Measurements from ENCODE around the gene GJC2.
"Not testable (repeated sequence)": the region's sequence is repeated elsewhere in the genome, so short reads cannot be mapped to it uniquely, and the experiment has no call there.

GJC2 gene

DNA sequence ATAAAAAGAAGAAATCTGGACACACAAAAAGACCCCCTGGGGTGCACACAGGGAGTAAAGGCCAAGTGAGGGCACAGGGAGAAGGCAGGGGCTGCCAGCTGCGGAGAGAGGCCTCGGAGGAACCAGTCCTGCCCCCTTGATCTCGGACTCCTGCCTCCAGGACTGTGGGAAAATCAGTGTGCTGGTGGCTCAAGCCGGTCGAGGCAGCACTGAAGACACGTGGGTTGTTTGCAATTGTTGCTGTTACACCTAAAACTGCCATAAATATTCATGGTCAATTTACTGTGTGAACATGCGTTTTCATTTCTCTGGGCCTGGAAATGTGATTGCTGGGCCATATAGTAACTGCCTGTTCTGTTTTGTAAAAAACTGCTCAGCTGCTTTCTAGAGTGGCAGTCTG lies 34.4 kb downstream of the GJC2 start:
- DNase-seq, result no peak

DNA sequence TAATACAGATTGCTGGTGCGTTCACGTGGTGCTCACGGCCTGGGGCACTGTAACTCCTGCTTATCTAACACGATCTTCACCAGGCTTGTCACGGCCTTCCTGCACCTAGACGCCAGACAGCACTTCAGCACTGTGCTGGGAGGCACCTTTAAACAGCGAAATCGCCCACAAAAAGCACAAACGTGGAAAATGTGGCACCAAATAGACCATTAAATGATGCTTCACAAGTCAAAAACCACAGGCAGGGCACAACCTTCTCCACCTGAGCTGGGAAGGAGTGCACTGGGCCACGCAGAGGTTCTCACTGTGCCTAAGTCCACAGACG lies 35.9 kb downstream of the GJC2 start:
- DNase-seq, result no peak

DNA sequence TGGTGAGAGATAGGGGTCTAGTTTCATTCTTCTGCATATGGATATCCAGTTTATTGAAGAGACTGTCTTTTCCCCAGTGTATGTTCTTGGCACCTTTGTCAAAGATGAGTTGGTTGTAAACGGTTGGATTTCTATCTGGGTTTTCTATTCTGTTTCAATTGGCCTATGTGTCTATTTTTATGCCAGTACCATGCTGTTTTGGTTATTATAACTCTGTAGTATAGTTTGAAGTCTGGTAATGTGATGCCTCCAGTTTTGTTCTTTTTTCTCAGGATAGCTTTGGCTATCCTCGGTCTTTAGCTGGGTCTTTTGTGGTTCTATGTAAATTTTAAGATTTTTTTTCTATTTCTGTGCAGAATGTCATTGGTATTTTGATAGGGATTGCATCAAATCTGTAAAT lies 38.5 kb downstream of the GJC2 start:
- not testable (repeated sequence) for DNase-seq

DNA sequence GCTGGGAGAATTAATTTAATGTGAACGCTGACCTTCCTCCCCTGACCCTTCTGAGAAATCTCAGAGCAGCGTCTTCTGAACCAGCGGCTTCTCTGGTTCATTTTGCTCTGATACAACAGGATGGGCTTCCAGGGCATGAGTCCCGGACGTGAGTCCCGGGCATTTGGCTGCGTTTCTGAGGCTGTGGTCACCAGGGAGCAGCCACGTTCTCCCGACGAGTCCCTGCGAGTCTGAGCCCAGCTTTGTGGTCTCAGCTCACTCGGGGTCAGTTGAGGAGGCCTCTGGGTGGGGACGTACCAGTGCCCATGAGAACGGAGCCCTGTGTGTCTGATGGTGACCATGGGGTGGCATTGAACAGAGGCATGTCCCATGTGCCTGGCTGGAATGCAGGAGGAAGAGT lies 40.5 kb downstream of the GJC2 start:
- no peak for DNase-seq

DNA sequence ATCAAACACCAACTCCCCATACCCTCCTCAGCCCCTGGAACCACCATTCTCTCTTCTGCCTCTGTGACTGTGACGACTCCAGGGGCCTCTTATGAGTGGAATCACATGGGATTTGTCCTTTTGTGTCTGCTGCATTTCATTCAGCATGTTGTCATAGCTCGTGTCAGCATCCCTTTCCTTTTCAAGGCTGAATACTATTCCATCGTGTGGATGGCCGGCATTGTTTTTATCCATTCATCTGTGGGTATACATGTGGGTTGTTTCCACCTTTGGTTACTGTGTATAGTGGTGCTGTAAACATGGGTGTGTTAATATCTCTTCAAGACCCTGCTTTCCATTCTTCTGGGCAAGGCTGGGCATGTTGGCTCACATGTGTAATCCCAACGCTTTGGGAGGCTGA lies 41.0 kb downstream of the GJC2 start:
- DNase-seq, result no peak

DNA sequence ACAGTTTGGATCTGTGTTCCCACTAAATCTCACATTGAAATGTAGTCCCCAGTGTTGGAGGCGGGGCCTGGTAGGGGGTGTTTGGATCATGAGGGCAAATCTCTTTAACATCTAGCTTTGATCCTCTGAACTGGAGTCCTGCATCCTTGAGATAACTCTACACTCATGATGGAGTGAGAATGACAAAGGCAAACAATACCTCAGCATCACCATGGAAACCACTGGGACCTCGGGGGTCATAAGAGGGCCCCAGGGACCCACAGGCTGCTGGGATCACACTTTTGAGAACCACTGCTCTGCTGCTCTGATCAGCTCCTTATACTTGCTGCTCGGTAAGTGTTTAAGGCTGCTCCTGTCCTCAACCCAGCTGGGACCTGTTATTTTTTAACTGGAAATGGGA lies 44.7 kb downstream of the GJC2 start:
- DNase-seq, result no peak

DNA sequence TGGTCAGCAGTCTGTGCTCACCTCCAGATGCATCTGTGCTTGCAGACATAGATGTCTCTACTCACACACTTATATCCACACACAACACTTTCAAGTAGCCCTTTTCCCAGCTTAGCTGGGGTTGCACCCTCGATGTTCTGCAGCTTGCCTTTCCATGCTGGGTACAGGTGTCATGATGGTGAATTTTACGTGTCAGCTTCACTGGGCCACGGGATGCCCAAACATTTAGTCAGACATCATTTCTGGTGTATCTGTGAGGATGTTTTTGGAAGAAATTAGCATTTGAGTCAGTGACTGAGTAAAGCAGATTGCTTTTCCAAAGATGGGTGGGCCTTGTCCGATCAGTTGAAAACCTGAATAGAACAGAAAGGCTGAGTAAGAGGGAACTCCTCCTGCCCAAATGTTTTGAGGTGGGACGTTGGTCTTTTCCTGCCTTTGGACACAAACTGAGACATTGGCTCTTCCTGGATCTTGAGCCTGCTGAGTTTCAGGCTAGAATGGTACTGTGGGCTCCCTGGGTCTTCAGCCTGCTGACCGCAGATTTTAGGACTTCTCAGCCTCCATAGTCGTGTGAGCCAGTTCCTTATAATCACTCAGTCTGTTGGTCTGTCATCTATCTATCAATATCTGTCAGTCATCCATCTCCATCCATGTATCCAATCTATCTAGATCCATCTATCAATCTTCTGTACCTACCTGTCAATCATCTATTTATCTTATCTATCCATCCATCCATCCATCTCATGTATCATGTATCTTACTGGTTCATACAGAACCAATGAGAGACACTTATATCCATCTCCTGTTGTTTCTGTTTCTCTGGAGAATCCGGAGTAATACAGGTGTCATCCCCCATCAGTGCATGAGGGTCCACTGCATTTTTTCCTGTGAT lies 45.4 kb downstream of the GJC2 start:
- DNase-seq, result no peak

DNA sequence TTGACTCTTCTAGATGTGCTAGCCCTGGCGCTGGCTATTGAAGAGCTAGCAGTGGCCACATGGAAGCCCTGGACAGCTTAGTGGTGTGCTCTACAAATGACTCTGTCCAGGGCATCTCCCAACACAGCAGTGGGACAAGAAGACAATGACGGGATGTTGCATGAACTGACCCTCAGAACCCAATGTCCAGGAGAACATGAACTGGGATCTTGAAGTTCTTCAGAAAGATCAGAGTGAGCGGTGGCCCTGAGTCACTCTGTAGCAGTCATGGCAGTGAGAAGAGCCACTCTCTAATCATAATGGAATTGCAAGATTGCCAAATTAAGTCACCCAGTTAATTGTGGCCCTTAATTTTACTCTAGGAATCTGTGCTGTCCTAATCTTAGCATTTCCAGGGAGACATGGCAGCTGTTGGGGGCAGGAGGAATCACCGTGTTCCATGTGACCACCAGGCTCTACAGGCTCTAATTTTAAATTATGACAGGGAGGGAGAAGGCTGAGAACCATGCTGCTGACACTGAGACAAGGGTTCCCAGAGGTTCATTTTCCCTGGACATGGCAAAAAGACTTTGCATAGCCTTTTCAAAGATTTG lies 47.9 kb downstream of the GJC2 start:
- no peak for DNase-seq

DNA sequence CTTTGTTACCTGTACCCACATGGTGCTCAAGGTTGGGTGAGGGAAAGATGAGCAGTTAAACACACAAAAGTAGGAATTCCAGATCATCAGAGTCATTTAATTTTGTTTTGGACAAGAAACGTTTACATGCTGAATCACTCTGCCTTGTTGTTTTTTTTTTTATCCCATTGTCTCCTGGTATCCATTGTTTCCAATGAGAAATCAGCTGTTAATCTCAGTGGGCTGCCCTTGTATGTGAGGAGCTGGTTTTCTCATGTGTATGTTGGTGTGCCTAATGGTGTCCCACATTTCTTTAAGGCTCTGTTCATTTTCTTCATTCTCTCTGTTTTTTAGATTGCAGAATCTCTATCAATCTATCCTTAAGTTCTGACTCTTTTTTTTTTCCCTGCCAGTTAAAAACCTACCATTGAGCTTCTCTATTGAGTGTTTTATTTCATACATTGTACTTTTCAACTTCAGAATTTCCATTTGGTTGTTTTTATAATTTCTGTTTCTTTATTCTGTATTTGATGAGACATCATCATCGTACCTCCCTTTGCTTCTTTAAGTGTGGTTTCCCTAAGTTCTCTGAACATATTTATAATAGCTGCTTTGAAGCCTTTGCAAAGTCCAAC lies 49.4 kb downstream of the GJC2 start:
- no peak for DNase-seq

DNA sequence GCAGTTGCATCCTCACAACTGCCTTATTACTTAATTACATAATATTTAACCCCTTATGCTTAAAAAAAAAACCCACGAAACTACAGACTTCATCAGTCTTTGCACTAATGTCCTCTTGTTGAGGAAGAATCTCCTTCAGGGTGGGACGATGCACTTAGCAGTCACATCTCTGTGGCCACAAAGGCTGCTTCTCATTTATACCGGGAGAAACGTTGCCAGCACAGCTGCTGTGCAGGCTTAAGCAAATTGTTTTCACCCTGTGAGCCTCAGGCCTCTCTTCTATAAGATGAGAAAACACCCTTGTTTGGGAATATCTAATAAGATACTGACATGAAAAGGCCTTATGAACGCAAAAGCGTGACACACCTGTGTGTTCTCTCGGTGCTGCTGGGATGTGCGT lies 55.2 kb downstream of the GJC2 start:
- DNase-seq, result no peak

DNA sequence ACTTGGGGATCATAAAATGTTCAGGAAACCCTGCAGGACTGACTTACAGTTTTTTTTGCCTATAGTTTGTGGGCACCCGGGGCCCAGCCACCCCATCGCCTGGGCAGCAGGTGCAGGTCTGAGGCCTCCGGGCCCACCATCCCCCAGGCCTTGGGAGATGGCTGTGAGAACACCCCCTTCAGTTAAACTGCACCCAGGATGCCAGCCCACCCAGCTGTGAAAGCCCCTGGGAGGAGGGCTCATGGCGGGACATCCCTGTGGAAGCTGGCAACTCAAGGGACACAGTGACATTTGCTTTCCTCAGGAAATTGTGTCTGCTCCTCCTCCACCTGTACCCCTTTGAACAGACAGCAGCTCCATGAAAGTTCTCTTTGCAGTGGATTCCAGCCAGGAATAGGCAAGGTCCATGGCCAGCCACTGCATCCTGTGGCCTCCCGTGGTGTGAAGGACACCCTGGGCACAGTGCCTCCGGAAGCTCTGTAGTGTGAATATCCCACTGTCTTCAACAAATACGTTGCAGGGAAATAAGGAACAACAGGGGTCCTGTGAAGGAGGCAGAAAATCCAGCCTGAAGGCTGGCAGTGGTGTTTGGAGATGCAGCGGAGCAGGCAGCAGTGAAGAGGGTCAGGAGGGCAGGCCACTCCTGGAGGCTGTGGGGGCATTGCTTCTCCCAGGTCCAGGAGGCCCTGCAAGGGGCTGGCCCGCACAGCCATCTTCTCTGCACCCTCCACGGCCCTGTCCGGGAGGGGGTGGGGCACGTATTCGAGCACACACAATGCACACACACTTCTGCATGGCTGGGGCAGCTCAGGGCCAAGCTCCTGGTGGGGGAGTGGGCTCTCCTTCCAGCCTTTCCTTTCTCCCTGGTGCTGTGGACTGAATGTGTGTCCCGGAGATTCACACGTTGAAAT lies 56.1 kb downstream of the GJC2 start:
- DNase-seq, result no peak

DNA sequence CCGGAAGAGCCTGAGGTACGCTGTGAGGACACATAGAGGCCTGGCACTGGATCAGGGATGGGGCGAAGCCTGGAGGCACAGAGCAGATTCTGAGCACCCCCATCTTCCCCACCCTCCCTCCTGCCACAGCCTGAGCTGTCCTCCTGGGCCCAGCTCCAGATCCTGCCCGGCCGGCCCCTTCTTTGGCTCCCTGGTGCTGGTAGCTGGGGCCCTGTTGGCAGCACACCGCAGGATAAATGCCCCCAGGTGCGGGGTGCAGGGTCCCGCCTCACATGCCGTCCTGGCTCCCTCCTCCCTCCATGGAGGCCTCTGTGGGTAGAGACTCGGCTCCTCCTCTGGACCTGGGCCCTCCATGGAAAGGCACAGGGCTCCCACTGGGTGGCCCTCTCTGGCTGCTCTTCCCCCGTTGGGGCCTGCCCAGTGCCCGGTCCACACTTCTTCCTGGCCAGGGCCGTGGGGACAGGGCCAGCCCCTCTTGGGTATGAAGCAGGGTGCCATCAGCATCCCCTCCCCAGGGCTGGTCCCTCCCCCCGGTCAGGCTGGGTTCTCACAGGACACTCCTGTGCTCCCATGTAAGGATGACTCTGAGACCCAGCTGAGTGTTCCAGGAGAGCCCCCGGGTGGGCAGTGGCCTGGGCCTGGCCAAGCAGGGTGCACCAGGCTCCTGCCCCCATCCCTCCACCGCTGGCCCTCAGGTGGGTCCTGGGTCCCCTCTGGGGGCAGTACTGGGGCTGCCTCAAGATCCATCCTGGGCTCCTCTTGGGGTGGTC lies 57.0 kb downstream of the GJC2 start:
- no peak for DNase-seq

DNA sequence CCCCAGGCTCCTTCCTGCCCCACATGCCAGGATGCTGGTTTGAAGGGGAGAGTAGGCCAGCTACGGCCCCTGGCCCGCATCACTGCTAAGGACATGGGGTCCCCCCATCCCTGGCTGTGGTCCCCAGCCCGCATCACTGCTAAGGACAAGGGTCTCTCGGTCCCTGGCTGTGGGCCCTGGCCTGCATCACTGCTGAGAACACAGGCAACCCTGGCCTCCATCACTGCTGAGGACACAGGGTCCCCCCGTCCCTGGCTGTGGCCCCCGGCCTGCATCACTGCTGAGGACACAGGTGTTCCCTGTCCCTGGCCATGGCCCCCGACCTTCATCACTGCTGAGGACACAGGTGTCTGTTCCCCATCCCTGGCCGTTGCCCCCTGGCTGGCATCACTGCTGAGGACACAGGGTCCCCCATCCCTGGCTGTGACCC lies 57.7 kb downstream of the GJC2 start:
- DNase-seq, result no peak

DNA sequence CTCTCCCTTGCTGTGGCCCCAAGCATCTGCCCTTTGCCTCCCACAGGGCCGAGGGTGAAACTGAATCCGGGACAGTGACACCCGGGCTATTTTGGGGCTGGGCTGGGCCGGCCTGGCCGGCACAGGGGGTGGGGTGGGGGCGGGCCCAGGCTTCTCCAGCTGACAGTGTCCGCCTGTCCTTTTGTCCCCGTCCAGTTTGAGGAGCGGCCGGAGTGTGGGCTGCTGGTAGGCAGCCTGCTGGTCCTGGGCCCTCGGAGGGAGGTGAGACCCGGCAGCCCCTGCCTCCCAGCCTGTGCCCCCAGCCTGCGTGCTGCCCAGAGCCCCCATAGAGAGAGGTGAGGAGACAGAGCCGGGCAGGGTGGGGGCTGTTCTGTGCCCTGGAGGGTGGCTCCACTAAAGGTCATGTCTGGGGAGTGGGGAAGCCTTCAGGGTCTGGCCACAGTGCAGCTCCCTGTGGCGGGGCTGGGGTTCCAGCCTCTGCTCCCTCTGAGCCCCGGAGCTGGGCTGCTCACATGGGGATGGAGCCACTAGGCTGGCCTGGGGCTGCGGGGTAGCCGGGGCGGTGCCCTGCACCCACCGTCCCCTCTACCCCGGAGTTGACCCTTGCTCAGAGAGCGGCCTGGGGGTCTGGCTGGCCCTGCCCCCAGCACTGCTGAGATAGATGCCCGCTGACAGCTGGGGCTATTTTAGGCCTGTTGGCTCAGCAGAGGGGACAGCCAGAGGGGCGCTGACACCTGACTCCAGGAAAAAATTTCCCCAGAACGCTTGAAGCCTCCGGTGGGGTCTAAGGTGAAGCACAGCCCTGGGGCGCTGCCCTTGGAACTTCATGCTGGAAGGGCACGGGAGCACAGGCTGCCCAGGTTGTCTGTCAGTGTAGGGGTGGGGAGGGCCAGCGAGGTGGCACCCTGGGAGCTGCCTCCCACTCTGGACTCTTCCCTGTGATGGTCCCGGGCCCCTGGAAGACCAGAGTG lies 58.4 kb downstream of the GJC2 start, which contains the start of gene OBSCN:
Gene OBSCN (plus strand): TSS at position 194 of the 971 bp plus-strand sequence. CDS start 3,740 bp downstream, outside the sequence.
- DNase-seq, result no peak

DNA sequence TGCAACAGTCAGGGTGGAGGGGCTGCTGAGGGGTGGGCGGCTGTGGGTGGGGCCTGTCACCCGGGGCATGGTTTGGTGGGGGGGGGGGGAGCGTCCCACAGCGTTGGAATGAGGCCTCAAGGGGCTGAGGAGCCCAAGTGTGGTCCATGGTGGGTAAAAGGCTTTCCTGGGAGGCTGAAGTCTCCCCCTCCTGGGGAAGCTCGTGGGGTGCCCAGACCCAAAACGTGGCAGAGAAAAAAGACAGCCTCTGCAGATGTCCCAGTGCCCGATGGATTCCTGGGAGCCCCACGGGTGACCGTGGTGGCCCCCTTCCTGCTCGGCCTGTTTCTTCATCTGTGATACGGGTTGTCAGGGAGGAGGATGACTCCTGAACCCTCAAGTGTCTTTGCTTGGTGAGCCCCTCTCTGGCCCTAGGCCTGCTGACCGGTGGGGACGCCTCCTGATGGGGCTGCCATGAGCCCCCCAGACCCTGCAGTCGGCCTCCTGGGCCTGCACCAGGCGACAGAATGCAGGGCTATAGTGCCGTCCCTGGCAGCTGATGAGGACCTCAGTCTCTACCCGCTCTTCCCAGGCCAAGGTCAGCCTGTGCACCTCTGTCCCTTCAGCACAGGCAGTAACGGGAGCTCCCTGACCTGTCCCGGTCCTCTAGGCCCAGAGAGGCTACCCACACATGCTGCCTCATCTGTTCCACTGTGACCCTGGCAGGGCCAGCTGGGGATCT lies 59.3 kb downstream of the GJC2 start:
- DNase-seq, result no peak
